ENCODE data around the gene CENPW. TPM values are rescaled to one million over a fixed set of nuclear protein-coding genes. Genes with fewer than 3 reads are reported as not detected.

Gene CENPW
- polyA plus RNA-seq, 2 donors = 28.8 to 62.3 TPM

DNA sequence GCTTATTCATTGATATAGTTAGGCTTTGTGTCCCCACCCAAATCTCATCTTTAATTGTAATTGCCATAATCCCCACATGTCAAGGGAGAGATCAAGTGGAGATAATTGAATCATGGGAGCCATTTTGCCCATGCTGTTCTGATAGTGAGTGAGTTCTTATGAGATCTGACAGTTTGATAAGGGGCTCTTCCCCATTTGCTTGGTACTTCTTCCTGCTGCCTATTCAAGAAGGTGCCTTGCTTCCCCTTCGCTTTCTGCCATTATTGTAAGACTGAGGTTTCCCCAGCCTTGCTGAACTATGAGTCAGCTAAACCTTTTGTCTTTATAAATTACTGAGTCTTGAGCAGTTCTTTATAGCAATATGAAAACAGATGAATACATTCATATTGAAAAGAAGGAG, 45.6 kb downstream of the CENPW start:
- H3K9me3 ChIP-seq (ENCODE audit: control insufficient read depth in 2 of 2, insufficient read depth in 1 of 2, low read depth in 1 of 2, low read length in 1 of 2) = no peaks in the 10 kb centered on the region
- no peak overlapping the region for H3K27ac ChIP-seq (ENCODE audit: low read depth in 2 of 2, low read length in 1 of 2)
- no peaks in the 10 kb centered on the region for H3K4me1 ChIP-seq (ENCODE audit: control insufficient read depth in 2 of 2, insufficient read depth in 2 of 2, low read length in 1 of 2)
- H3K4me3 ChIP-seq (ENCODE audit: low read depth in 1 of 2, low read length in 2 of 2) = no peak overlapping the region
- H3K27me3 ChIP-seq (ENCODE audit: control insufficient read depth in 1 of 2, insufficient read depth in 2 of 2, low read length in 2 of 2) = no peaks in the 10 kb centered on the region
- no peaks in the 10 kb centered on the region for H3K36me3 ChIP-seq (ENCODE audit: control insufficient read depth in 2 of 2, insufficient read depth in 2 of 2, low read length in 1 of 2)
- WGBS, 2 donors = 94 to 95% methylated on average over 1 of the region's 1 CpG

DNA sequence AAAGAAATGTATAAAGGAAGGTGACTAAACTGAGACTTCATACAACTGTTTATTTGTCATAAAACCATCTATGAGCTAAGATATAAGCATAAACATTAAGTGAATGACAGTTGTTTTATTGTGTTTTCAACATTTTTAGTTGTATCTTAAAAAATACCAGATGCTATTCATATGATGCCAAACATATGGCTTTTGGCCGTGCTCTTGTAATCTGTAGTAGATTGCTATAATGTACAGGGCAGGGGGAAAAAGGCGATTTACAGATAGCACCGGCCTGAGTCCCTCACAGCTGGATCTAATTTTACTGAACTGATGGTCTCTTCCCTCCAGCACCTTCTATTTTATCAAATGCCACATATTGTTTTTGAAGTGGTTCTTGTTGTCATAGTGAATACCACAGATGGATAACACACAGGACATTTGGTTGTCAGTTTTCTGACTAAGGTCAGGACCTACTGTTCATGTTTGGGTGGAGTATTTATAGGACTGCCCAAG, 48.2 kb downstream of the CENPW start:
- Histone ChIP-seq H3K9me3 (ENCODE audit: control insufficient read depth in 2 of 2, insufficient read depth in 1 of 2, low read depth in 1 of 2, low read length in 1 of 2) (no peaks in the 10 kb centered on the region), H3K4me1 (ENCODE audit: control insufficient read depth in 2 of 2, insufficient read depth in 2 of 2, low read length in 1 of 2) (no peaks in the 10 kb centered on the region)
- WGBS, 2 donors = 67 to 72% methylated on average over 3 of the region's 3 CpGs

DNA sequence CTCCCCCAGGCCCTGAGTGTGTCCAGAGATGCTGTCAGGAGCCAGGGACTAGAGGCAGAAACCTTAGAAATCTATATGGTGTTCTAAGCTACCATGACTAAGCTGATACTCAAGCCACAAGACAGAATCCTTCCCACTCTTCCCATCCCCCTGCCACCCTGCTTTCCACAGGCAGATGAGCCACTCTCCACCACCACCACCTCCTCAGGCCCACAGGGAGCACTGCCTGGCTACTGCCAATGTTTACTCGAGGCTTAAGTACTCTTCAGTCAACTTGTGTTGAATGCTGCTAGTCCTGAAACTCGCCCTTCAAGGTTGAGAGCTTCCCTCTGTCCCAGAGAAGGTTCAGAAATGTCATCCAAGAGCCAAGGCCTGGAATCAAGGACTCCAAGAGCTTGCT, 56.2 kb downstream of the CENPW start:
- Histone ChIP-seq H3K36me3 (ENCODE audit: control insufficient read depth in 2 of 2, insufficient read depth in 2 of 2, low read length in 1 of 2) (no peaks in the 10 kb centered on the region), H3K9me3 (ENCODE audit: control insufficient read depth in 2 of 2, insufficient read depth in 1 of 2, low read depth in 1 of 2, low read length in 1 of 2) (peaks cover 0 to 4% of the 10 kb centered on the region in 2 donors), H3K4me1 (ENCODE audit: control insufficient read depth in 2 of 2, insufficient read depth in 2 of 2, low read length in 1 of 2) (no peaks in the 10 kb centered on the region), H3K27me3 (ENCODE audit: control insufficient read depth in 1 of 2, insufficient read depth in 2 of 2, low read length in 2 of 2) (no peaks in the 10 kb centered on the region), H3K27ac (ENCODE audit: low read depth in 2 of 2, low read length in 1 of 2) (no peak overlapping the region), H3K4me3 (ENCODE audit: low read depth in 1 of 2, low read length in 2 of 2) (no peak overlapping the region)
- 46 to 48% methylated on average over 2 of the region's 2 CpGs for WGBS, 2 donors

More for the DNA sequence above, 48.2 kb downstream of the CENPW start:
- no peak overlapping the region for H3K4me3 ChIP-seq (ENCODE audit: low read depth in 1 of 2, low read length in 2 of 2)
- H3K27ac ChIP-seq (ENCODE audit: low read depth in 2 of 2, low read length in 1 of 2) = no peak overlapping the region
- no peaks in the 10 kb centered on the region for H3K36me3 ChIP-seq (ENCODE audit: control insufficient read depth in 2 of 2, insufficient read depth in 2 of 2, low read length in 1 of 2)
- H3K27me3 ChIP-seq (ENCODE audit: control insufficient read depth in 1 of 2, insufficient read depth in 2 of 2, low read length in 2 of 2) = no peaks in the 10 kb centered on the region

Data from esophagus (tissue), 2 donors.